Upper lobe of left lung (tissue), 4 donors: ENCODE data around the gene MRPS9.

Experiments
- EP300 ChIP-seq, 4 donors: sonication (generic); formaldehyde crosslinking; IDR thresholded peaks; one replicate each; pipeline ENCODE4 v1.5.1; 2017; ENCODE audit warnings: antibody characterized with exemption in 4 of 4, control low read depth in 2 of 4
- POLR2A ChIP-seq, 4 donors: fragments of 450-650 bp; IDR thresholded peaks; one replicate each; pipeline ENCODE4 v1.5.1; 2016 to 2017; ENCODE audit warnings: antibody characterized with exemption in 4 of 4, mild to moderate bottlenecking in 2 of 4
- POLR2AphosphoS5 ChIP-seq, 2 donors: sonication (generic); formaldehyde crosslinking; IDR thresholded peaks; one replicate each; pipeline ENCODE4 v1.5.1; 2017; ENCODE audit warnings: antibody characterized with exemption in 2 of 2
- TF ChIP-seq, protein P1 (sequence below), 6 experiments: fragments of 450-650 bp in 4 of 6; fragments of 200-600 bp in 2 of 6; sonication (generic) in 2 of 6; IDR thresholded peaks; one replicate each; pipeline ENCODE4 v1.5.1; 2016 to 2019; ENCODE audit warnings: antibody characterized with exemption in 6 of 6

DNA sequence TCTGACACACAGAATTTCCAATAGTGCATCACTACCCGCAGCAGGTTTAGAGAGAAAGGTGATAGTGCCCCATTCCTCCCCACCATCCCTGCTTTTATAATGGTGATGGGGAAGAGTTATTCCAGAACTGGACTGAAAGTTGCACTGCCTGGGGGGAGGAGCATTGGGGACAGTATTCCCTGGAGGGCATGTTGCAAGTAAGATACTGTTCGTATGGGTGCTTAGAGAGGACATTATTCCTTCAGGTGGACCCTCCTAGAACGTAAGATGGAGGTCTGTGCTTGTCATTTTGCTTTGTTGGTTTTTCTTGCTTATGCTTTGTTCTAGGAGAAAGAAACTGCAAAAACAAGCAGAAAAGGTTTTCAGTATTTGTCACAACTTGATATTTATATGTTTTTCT, 23.7 kb downstream of the MRPS9 start:
- TF ChIP-seq, protein P1, sequence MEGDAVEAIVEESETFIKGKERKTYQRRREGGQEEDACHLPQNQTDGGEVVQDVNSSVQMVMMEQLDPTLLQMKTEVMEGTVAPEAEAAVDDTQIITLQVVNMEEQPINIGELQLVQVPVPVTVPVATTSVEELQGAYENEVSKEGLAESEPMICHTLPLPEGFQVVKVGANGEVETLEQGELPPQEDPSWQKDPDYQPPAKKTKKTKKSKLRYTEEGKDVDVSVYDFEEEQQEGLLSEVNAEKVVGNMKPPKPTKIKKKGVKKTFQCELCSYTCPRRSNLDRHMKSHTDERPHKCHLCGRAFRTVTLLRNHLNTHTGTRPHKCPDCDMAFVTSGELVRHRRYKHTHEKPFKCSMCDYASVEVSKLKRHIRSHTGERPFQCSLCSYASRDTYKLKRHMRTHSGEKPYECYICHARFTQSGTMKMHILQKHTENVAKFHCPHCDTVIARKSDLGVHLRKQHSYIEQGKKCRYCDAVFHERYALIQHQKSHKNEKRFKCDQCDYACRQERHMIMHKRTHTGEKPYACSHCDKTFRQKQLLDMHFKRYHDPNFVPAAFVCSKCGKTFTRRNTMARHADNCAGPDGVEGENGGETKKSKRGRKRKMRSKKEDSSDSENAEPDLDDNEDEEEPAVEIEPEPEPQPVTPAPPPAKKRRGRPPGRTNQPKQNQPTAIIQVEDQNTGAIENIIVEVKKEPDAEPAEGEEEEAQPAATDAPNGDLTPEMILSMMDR (IDR thresholded peaks at IDR 0.05), result no peak
- TF ChIP-seq POLR2A (IDR thresholded peaks at IDR 0.05) (no peak), POLR2AphosphoS5 (IDR thresholded peaks at IDR 0.05) (no peak), EP300 (IDR thresholded peaks at IDR 0.05) (no peak)
